ENCODE data around the gene DAAM1.

Gene DAAM1

DNA sequence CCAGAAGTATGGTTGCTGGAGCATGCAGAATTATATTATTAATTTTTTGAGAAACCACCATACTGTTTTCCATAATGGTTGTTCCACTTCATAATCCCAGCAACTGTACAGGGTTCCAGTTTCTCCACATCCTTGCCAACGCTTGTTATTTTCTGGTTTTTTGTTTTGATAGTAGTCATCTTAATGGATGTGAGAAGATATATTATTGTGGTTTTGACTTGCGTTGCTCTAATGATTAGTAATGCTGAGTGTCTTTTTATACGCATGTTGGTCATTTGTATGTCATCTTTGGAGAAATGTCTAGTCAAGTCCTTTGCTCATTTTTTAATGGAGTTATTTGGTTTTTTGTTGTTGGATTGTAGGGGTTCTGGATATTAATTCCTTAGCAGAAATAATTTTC, 58.1 kb downstream of the DAAM1 start:
- H3K27ac ChIP-seq, result no peak overlapping the region; the same call in 1 of the 2 replicates
- TF ChIP-seq, protein P1, sequence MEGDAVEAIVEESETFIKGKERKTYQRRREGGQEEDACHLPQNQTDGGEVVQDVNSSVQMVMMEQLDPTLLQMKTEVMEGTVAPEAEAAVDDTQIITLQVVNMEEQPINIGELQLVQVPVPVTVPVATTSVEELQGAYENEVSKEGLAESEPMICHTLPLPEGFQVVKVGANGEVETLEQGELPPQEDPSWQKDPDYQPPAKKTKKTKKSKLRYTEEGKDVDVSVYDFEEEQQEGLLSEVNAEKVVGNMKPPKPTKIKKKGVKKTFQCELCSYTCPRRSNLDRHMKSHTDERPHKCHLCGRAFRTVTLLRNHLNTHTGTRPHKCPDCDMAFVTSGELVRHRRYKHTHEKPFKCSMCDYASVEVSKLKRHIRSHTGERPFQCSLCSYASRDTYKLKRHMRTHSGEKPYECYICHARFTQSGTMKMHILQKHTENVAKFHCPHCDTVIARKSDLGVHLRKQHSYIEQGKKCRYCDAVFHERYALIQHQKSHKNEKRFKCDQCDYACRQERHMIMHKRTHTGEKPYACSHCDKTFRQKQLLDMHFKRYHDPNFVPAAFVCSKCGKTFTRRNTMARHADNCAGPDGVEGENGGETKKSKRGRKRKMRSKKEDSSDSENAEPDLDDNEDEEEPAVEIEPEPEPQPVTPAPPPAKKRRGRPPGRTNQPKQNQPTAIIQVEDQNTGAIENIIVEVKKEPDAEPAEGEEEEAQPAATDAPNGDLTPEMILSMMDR (conservative IDR thresholded peaks at IDR 0.05), result no peak

DNA sequence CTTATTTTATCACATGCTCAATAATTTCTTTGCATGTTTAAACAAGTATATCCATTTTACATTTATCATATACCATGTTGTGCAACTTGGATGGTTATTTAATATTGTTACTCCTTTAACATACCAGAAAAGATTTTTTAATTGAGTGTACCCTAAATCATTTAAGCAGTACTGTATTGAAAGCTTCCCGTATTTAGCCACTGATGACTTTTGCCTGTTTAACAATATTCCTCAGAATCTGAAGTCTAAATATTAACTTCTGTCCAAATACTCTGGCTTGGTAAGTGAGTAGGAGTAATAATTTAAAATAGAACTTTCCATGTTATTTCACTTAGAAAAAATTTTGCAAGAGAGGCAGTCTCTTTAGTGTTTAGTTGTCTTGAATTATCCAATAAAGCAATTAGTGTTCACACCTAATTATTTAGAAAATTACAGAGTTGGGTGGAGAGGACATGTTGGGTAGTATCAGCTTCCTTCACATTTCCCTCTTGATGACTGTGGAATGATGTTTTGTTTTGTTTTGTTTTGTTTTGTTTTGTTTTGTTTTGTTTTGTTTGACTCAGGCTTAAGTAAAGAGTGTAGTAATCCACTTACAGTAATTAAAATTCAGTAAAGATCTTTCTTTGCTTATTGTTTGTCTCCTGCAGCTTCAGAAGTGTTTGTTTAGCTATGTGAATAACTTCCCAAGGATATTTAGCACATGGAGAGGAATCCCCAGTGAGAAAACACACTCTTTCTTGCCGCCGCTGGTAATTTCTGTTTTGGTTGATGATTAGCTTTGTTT, 59.5 kb downstream of the DAAM1 start:
- peak overlapping the region; percentile 32; the same call in 1 of the 2 replicates for H3K27ac ChIP-seq
- TF ChIP-seq, protein P1 (conservative IDR thresholded peaks at IDR 0.05), result no peak

DNA sequence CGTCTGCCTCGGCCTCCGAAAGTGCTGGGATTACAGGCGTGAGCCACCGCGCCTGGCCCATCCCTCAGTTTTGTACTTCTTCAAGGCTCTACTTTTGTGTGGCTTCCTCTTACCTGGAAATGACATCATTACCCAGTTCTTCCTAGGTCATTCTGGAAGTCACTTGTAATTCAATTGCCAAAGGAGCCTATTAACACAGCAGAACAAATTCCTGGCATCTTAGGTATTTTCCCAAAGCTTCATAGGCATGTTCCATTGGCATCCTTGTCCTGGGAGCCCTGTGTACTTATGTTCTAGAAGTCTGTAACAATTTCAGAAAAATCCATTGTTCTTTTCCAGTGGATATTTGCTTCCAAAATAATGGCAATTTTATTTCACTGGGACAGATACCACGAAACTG, 60.6 kb downstream of the DAAM1 start:
- TF ChIP-seq, protein P1 (conservative IDR thresholded peaks at IDR 0.05), result no peak
- peak overlapping the region; percentile 32; the same call in 1 of the 2 replicates for H3K27ac ChIP-seq

DNA sequence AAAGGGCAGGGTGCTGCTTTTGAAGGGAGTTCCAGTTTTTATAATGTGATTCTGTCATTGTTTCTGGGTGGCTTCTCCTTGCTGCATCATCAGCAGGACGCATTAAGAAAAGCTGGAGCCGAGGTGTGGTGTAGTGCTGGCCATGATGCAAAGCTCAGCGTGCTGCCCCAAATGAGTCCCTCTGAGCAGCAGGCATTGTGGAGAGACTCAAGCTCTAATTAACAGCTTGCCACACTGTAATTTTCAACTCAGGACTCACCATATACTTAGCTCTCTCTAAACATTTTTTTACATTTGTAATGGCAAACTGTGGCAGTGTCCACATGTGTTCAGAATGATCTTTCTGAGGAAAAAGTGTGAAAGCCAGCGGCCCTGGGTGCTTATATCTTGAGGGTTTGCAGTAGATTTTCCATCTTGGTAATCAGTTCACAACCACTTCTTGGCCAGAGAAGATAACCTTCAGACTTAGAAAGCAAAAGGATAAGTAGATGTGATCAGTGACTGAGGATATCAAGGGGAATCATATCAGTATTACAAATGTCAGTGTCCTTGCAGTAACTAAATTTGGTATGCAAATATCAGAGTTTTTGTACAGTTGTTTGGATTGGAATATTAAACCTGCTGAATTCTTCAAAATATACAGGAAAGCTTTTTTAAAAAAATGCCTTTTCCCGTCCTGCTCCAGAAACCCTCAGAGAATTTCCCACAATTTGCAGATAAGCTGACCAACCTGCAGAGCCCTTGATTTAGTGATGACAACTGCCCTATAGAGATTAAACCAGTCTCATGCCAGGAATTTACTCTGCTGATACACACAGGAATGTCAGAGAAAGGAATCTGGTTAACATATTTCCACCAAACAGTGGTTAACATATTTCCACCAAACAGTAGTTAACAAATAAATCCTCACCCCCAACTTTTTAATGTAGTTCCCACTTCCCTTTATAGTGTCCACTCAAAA, 63.6 kb downstream of the DAAM1 start:
- H3K27ac ChIP-seq, result no peak overlapping the region
- TF ChIP-seq, protein P1 (conservative IDR thresholded peaks at IDR 0.05), result no peak

DNA sequence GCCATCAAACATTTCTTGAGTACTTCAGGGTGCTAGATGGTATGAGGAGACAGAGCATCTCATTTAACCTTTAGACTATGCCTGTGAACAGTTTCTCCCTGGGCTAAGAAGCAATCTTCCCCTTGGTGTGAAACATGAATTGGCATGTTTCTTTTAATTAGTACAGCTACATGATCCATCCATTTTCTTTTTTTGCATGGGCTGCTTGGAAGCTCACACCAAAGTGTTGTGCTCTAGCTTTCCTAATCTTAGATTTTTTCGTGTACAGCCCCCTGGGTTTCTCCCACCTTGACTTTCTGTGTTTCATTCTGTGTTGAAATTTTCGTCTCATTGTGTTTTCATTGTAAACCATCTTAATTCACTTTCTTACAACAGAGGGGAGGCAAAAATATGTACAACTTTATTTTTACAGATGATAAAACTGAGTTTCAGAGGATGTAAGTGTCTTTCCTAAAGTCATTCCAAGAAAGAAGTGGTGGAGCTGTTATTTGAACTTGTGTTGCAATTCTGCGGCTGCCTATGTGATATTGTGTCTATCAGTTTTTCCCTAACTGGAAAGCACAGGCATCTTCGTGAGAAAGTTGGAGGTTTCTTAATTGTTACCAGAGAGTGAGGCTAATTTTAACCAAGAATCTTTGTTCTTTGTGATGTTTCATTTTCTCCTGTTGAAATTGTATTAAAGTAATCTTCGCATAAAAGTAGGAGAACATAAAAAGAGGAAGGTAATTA, 64.5 kb downstream of the DAAM1 start:
- peak overlapping the region; percentile 65 for H3K27ac ChIP-seq
- TF ChIP-seq, protein P1 (conservative IDR thresholded peaks at IDR 0.05), result no peak

DNA sequence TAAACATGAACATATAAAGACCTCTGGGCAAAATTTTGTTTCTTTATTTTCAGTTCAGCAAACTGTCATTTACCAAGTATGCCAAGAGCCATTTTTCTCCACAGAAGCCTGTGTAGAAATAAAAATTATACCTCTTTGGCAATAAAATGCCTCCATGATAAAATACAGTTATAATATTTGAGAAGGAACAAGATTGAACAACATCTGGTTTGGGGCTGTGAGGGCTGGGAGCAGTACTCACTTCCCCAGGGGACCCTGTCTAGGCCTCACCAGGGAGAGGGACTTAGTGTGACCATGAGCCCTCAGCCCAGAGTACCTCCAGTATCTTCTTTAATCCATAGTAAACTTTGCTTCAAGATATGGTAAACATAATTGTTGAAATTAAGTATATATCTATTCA, 65.1 kb downstream of the DAAM1 start:
- TF ChIP-seq, protein P1 (conservative IDR thresholded peaks at IDR 0.05), result no peak
- H3K27ac ChIP-seq, result peak overlapping the region; percentile 65

Measured in VCaP (cell line).